GM19035 (cell line): ENCODE data around the gene PDSS2.
"Not testable (repeated sequence)": the region's sequence is repeated elsewhere in the genome, so short reads cannot be mapped to it uniquely, and the experiment has no call there.

Experiments used
- ATAC-seq: cut with Tn5 transposase; IDR thresholded peaks from one replicate; pipeline ENCODE4 v1.9.1; 2021; ENCODE audit not compliant: unreplicated experiment

The PDSS2 gene

DNA sequence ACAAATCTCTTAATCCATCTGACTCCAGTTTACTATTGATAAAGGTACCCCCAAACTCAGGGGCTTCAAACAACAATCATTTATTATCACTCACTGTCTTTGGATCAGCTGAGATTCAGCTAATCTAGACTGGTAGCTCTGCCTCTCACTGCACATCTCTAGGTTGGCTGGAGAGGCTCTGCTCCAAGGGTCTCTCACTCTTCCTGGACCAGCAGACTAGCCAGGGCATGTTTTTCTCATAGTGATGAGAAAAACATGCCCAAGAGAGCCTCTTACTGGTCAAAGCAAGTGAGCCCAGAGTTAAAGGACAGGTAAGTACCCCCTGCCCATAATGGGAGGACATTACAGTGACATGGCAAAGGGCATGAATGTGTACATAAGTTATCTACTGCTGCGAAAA is 228.9 kb downstream of the PDSS2 start:
- ATAC-seq: no peak

DNA sequence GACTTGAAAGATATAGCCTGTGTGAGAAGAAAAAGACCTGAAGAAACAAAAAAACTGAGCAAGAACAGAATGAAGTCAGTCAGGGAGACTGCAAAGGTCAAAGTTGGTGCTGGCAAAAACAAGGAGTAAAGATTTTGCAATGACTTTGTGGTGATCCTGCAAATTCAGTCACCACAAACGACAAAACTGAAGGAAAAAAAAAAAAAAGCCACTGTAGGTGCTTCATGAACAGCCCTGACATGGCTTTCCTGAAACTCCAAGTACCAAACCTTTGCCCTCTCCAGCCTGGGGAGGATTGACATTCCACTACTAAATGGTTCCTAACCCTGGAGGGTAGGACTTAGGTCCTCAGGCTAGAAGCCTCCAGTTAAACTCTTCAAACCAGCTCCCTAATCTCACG is 229.3 kb downstream of the PDSS2 start:
- no peak for ATAC-seq

DNA sequence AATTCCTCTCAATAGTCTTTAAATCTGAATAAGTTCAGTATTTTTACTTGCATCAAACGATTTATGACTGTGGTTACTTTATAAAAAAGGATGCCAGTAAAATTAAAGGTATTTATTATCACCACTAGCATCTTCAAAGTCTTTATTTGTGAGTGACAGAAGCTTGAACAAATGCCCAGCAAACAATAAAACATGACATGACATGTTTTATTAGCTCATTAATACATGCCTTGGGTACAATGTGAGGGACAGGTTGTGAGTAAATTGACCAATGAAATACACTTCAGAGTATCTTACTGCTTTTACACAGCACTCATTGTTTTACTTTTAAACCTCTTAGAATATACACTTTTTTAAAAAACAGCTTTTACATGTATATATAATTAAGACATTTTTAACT is 230.6 kb downstream of the PDSS2 start:
- no peak for ATAC-seq

- ATAC-seq: no peak
These were observed 237.8 kb downstream of the PDSS2 start for GRCh38 chr6:107221519-107221918.

DNA sequence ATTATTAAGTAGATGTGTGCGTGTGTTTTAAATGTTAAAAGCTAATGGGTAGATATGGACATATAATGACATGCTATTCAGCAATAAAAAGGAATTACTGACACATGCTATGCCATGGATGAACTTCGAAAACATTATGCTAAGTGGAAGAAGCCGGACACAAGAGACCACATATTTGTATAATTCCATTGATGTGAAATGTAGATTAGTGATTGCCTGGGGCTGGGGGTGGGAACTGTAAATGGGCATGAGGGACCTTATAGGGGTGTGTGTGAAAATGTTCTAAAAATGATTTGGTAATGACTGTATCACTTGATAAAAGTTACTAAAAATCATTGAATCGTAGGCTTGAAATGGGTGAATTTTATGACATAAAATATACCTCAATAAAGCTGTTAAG is 239.5 kb downstream of the PDSS2 start:
- ATAC-seq: no peak

DNA sequence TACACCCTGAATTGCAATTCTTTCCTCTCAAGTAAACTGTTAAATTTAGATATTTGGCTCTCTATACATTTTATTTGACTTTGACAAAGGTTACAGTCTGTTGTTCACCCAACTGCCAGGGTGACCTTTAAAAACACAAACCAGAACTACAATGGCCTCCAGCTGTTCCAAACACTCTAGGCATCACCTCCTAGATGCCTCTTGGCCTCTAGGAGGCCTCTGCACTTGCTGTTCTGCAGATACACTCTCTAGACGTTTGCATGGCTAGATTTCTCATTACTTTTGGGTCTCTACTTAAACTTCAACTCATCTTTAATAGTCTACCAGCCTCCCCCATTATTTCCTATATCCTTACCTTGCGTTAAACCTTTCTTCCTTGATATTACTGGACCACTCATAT is 241.2 kb downstream of the PDSS2 start:
- ATAC-seq: no peak

DNA sequence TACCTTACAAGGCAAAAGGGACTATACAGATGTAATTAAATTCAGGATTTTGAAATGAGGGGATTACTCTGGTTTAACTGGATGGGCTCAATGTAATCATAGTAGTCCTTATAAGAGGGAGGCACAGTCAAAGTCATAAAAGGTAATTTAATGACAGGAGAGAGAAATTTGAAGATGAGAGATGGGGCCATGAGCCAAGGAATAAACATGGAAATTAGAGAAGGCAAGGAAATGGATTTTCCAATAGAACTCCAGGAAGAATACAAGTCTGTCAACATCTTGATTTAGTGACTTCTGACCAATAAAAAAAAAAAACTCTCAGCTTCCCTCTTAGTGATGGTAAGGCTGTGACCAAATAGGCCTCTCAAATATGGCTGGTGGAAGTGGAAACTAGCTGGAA is 242.1 kb downstream of the PDSS2 start:
- ATAC-seq: no peak

DNA sequence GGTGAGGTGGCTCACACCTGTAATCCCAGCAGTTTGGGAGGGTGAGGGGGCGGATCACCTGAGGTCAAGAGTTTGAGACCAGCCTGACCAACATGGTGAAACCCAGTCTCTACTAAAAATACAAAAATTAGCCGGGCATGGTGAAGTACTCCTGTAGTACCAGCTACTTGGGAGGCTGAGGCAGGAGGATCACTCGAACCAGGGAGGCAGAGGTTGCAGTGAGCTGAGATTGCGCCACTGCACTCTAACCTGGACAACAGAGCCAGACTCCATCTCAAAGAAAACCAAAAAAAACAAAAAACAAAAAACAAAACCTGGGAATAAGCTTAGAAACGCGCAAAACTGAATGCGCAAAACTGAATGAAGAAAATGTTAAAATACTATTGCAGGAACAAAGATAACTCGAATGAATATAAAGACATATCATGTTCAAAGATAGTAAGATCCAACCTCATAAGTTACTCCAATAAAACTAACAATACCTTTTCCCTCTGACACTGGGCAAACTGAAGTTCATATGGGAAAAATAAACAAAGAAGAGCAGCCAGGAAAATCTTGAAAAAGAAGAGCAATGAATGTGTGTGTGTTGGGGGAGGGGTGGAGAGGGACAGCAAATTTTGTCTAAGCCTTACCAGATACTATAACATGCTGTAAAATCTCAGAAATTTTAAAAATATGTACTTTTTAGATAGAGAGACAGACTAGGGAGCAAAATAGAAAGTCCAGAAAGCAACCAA is 243.0 kb downstream of the PDSS2 start:
- ATAC-seq: no peak

DNA sequence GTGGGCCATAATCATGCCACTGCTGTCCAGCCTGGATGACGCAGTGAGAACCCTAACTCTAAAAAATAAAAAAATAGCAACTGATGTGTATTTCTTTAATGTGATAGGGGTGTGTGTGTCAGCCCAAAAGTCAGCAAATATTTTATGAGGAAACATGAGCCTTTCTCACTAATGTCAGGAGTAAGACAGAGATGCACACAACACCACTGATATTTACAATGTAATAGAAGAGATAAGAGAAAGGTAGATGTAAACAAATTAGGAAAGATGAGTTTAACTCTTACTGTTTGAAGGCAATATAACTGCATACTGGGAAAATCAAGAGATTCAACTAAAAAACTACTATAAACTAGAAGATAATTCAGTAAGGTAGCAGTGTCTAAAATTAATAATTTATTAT is 244.0 kb downstream of the PDSS2 start:
- no peak for ATAC-seq

- no peak for ATAC-seq
These were observed 244.7 kb downstream of the PDSS2 start for GRCh38 chr6:107214655-107215054.

DNA sequence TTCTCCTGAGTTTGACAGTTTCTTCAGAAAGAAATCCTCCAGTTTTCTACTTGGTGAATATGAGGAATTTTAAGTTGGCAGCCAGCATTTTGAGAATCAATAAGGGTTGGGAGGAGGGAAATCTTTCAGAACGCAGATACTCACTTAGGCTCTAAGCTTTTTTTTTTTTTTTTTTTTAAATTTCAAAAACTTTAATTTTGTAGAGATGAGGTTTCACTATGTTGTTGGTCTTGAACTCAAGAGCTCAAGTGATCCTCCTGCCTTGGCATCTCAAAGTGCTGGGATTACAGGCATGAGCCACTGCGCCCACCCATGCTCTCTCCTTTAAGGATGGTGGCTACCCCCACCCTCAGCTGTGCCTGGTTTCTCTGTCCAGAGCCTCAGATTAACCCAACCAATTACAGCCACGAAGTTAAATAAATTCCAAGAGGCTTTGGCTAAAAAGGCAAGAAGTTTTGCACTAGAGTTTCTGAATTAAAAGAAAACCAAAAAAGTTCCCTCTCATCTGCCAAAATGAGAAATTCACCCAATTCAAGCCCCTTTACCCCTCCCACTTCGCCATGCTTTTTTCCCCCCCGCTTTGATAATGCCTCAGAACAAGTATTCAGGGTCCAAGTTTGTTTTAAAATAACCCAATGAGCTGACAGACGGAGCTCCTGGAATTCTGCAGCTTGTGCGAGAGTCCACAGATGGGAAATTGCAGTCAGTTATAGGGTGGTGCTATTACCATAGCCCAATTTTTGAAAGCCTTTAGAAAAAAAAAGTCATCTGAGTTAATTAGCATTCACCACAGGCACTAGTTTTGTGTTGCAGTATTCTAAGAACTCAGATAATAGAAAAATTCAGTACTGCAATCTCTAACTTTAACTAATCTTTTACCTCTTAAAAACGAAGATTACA is 249.7 kb downstream of the PDSS2 start:
- ATAC-seq: no peak

DNA sequence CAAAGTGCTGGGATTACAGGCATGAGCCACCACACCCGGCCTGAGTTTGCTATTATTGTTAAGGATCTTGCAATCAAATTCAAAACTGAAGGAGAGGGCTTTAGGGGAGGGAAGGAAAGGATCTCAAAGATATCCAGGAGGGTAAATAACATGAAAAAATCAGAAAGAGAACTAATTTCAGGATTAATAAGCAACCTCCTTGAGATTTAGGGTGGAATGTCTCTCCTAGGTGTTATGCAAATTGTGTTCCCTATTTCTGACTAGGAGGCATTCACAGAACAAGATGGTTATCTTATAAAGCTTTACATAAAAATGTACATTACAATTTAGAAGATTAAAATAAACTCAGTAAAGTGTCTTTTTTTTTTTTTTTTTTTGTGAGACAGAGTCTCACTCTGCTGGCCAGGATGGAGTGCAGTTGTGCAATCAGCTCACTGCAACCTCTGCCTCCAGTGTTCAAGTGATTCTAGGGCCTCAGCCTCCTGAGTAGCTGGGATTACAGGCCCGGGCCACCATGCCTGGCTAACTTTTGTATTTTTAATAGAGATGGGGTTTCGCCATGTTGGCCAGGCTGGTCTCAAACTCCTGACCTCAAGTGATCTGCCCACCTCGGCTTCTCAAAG is 252.0 kb downstream of the PDSS2 start:
- ATAC-seq: no peak

- no peak for ATAC-seq
These were observed 254.0 kb downstream of the PDSS2 start for GRCh38 chr6:107205058-107205998.

- no peak for ATAC-seq
These were observed 256.4 kb downstream of the PDSS2 start for GRCh38 chr6:107202876-107203468.

- no peak for ATAC-seq
These were observed 260.5 kb downstream of the PDSS2 start for GRCh38 chr6:107198631-107199416.

- no peak for ATAC-seq
These were observed 263.2 kb downstream of the PDSS2 start for GRCh38 chr6:107196152-107196551.

DNA sequence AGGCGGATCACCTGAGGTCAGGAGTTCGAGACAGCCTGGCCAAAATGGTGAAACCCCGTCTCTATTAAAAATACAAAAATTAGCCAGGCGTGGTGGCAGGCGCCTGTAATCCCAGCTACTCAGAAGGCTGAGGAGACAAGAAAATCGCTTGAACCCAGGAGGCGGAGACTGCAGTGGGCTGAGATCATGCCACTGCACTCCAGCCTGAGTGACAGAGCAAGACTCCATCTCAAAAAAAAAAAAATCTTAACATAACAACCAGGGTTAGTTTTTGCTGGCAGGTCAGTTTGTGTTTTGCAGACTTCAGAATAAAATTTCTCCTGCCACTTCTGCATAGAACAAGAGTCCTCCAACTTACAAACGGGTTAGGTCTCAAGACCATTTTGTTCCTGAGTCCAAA is 264.6 kb downstream of the PDSS2 start:
- ATAC-seq: not testable (repeated sequence)

DNA sequence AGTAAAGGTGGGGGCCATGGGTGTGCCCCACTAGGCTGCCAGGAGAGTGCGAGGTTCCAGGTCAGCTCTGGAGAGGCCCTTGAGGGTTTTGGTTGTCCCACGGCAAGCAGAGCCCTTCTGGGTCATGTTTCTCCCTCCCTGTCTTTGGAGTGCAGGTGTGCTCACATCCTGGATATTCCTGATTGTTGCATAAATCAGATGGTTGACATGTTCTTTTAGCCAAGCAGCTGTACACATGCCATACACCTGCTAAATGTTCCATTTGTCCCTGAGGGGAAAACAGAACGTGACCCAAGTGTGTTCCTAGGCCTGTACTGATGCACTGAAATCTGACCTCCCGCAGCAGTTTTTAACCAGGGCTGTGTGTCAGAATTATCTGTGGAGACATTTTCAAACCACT is 266.5 kb downstream of the PDSS2 start:
- ATAC-seq: no peak

GRCh38 chr6:107187630-107188029 is 271.7 kb downstream of the PDSS2 start:
- ATAC-seq: no peak

GRCh38 chr6:107186047-107186446 is 273.3 kb downstream of the PDSS2 start:
- ATAC-seq: no peak
